Thymus (tissue), 11 donors: ENCODE measurements around the gene KCNK1. TPM values are rescaled to one million over a fixed set of nuclear protein-coding genes. Genes with fewer than 3 reads are reported as not detected.
"Not testable (repeated sequence)": the region's sequence is repeated elsewhere in the genome, so short reads cannot be mapped to it uniquely, and the experiment has no call there.

Experiments
- DNase-seq, 9 donors: peaks; one replicate each; pipeline ENCODE4 v3.0.0-alpha.2; 2013; ENCODE audit warnings: low spot score in 9 of 9, low read depth in 6 of 9, missing footprints in 1 of 9
- H3K27ac ChIP-seq, 2 donors: one replicate each; pipeline ENCODE4 v1.5.1; 2013; ENCODE audit warnings: control low read depth in 1 of 2, low read depth in 1 of 2, low read length in 1 of 2, mild to moderate bottlenecking in 1 of 2, moderate library complexity in 1 of 2
- H3K27me3 ChIP-seq, 2 donors: one replicate each; pipeline ENCODE4 v1.5.1; 2013; ENCODE audit warnings: low read length in 1 of 2; ENCODE audit not compliant: control insufficient read depth in 2 of 2, insufficient read depth in 1 of 2
- H3K36me3 ChIP-seq, 2 donors: one replicate each; pipeline ENCODE4 v1.5.1; 2013; ENCODE audit warnings: low read length in 1 of 2, mild to moderate bottlenecking in 1 of 2, moderate library complexity in 1 of 2; ENCODE audit not compliant: control insufficient read depth in 2 of 2, insufficient read depth in 2 of 2
- H3K4me1 ChIP-seq, 2 donors: one replicate each; pipeline ENCODE4 v1.5.1; 2013; ENCODE audit warnings: low read length in 2 of 2; ENCODE audit not compliant: control insufficient read depth in 2 of 2, insufficient read depth in 2 of 2
- H3K4me3 ChIP-seq, 2 donors: one replicate each; pipeline ENCODE4 v1.5.1; 2013; ENCODE audit warnings: low read length in 2 of 2, control low read depth in 1 of 2, mild to moderate bottlenecking in 1 of 2
- H3K9me3 ChIP-seq, 2 donors: one replicate each; pipeline ENCODE4 v1.5.1; 2013; ENCODE audit warnings: low read length in 1 of 2, mild to moderate bottlenecking in 1 of 2; ENCODE audit not compliant: control insufficient read depth in 2 of 2, insufficient read depth in 1 of 2
- WGBS: extraction: QIAGEN DNeasy Blood & Tissue Kit; methylation state at CpG from one replicate; pipeline ENCODE4 v1.1.7; 2013; 5-methylcytosine and 5-hydroxymethylcytosine counted together
- polyA plus RNA-seq: library from polyadenylated mRNA; stranded (reverse); fragments of 200-250 nt; gene quantifications from one replicate; pipeline ENCODE4 v1.2.3, GENCODE V29; 2013
- total RNA-seq: library from RNA; stranded (reverse); fragments of 120-200 nt; gene quantifications from one replicate; pipeline ENCODE4 v1.2.4, GENCODE V29; 2013
- donor health status: healthy.

KCNK1 gene
- total and polyA plus RNA-seq, 2 donors = 0.66 to 6.3 TPM

DNA sequence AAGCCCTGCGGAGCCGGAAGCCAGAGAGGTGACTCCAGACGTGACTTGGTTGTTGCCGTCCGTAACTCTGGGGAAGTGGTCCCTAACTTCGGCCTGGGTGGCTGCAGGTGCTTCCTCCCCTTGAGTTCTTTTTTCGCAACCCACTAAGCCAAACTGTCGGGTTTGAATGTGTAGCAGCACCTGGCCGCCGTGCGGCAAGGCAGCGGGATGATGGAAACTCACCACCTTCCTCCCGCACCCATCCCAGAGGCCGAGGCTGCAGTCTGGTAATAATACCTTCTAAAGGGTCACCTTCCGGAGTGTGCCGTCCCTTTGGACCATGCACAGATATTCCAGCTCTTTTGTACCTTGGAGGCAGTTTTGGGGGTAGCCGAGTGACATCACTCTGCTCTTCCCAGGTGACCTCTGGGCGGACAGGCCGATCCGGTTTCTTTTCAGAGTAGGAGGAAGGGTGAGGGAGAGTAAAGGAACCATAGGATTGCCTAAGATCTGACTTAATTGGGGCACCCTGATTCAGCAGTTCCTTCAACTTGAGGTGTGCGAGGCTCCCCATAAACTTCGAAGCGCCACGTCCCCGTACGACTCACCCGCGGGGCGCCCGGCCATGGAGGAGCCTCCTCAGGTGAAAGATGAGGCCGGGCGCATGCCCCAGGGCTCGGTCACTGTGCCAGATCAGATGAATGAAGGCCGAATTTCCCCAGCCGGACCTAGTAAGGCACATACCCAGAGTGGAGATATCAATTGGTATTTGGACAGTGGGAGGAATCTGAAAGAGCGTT is 1.0 kb downstream of the KCNK1 start:
- Histone ChIP-seq H3K27me3 (peaks cover 32 to 57% of the 10 kb centered on the region in 2 donors), H3K36me3 (no peaks in the 10 kb centered on the region), H3K27ac (no peak overlapping the region), H3K9me3 (no peaks in the 10 kb centered on the region), H3K4me1 (peaks cover 0 to 4% of the 10 kb centered on the region in 2 donors), H3K4me3 (peak overlapping the region in 1 of 2 donors; percentile 20)
- DNase-seq = peak in 1 of 9 donors; percentile 28
- WGBS = 16% methylated on average over 36 of the region's 36 CpGs

DNA sequence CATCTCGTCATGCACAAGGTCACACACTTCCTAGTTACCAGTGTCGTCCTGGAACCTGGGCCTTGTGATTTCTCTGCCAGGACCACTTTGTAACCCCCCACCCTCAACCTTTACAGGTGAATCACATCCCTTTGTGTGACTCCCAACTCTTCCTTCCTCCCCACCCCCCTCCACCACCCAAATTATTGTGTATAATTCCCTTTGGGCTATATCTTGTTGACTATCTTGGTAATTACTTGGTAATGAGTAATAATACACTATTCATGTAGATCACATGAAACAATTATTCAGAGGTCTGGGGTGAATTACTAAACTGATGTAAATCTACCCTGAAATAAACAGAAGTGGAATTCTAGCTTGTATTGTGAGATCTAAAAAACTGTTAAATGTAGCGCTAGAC is 1.7 kb downstream of the KCNK1 start:
- no peak for DNase-seq
- no peak overlapping the region for H3K27ac ChIP-seq
- no peak overlapping the region for H3K4me3 ChIP-seq
- peaks cover 0 to 4% of the 10 kb centered on the region in 2 donors for H3K4me1 ChIP-seq
- H3K9me3 ChIP-seq = no peaks in the 10 kb centered on the region
- 89% methylated on average over 3 of the region's 3 CpGs for WGBS
- H3K27me3 ChIP-seq = peaks cover 32 to 57% of the 10 kb centered on the region in 2 donors
- no peaks in the 10 kb centered on the region for H3K36me3 ChIP-seq

DNA sequence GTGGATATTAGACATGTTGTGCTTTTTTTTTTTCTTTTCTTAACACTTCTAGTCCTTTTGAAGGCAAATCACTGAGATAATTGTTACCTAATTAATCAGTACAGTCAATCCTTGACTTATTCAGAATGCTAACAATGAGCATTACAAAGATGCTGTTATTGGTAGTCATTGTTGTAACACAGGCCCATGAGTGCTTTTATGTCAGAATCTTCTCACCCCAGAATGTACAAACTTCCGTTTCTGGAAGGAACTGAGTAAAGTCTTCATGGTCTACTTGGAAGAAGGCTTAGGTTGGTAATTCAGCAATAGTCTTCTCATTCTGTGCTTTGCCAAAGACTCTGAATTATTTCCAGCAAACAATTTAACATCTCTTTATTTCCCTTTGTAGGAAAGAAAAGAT is 3.1 kb downstream of the KCNK1 start:
- H3K4me3 ChIP-seq = no peak overlapping the region

DNA sequence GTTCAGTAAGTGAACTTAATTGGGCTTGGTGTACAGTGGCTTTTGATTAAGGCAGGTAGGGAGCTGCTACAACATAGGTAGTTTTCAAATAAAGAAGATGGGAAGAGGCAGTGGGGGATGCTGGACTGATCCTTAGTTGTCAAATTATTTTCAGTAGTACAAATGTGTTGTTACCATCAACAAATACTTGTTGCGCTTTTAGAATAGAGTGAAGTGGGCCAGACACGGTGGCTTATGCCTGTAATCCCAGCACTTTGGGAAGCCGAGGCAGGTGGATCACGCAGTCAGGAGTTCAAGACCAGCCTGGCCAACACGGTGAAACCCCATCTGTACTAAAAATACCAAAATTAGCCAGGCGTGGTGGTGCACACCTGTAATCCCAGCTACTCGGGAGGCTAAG is 5.5 kb downstream of the KCNK1 start:
- not testable (repeated sequence) for H3K36me3 ChIP-seq, H3K4me3 ChIP-seq, H3K27ac ChIP-seq, H3K9me3 ChIP-seq, H3K4me1 ChIP-seq, DNase-seq
- peaks cover 15 to 25% of the 10 kb centered on the region in 2 donors for H3K27me3 ChIP-seq
- WGBS = 96% methylated on average over 7 of the region's 7 CpGs

More for the DNA sequence above, 3.1 kb downstream of the KCNK1 start:
- 93% methylated on average over 1 of the region's 1 CpG for WGBS
- Histone ChIP-seq H3K27me3 (peaks cover 32 to 45% of the 10 kb centered on the region in 2 donors), H3K27ac (no peak overlapping the region), H3K4me1 (peaks cover 0 to 4% of the 10 kb centered on the region in 2 donors), H3K36me3 (no peaks in the 10 kb centered on the region), H3K9me3 (no peaks in the 10 kb centered on the region)
- DNase-seq = no peak

DNA sequence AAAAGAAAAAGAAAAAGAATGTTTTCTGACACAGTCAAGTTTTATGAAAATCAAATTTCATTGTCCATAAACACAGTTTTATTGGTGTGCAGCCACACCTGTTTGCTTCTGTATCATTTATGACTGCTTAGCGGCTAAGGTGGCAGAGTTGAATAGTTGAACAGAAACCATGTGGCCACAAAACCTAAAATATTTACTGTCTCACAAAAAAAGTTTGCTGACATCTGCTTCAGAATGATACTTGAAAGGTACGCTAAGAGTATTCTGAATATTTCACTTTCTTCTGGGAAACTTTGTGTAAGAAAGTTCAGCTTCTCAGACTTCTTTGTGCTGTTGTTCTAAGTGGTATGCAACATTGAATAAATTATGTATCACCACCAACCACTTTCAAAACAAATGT is 6.2 kb downstream of the KCNK1 start:
- no peaks in the 10 kb centered on the region for H3K4me1 ChIP-seq
- no peak overlapping the region for H3K27ac ChIP-seq
- 95% methylated on average over 2 of the region's 2 CpGs for WGBS
- no peak overlapping the region for H3K4me3 ChIP-seq
- H3K9me3 ChIP-seq = no peaks in the 10 kb centered on the region
- DNase-seq = no peak
- H3K27me3 ChIP-seq = peaks cover 9 to 18% of the 10 kb centered on the region in 2 donors
- H3K36me3 ChIP-seq = no peaks in the 10 kb centered on the region

DNA sequence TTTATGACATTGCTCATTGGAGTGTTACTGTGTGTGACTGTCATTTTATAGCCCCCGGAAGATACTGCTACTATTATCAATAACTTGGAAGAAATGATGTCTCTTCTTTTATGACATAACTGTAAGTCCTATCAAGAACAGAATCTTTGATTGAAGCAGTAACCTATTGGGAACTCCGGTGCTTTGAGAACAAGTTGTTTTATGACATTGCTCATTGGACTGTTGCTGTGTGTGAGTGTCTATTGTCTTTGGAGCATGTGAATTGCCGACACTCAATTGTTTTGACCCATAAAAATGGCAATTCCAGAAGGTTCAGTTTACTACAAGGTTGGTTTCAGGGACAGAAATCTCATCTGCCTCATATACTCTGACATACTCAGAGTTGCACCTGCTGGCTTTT is 8.0 kb downstream of the KCNK1 start:
- H3K4me3 ChIP-seq = no peak overlapping the region
- no peaks in the 10 kb centered on the region for H3K4me1 ChIP-seq
- DNase-seq = no peak
- H3K9me3 ChIP-seq = no peaks in the 10 kb centered on the region
- H3K27me3 ChIP-seq = peaks cover 0 to 7% of the 10 kb centered on the region in 2 donors
- H3K36me3 ChIP-seq = no peaks in the 10 kb centered on the region
- no peak overlapping the region for H3K27ac ChIP-seq
- 96% methylated on average over 3 of the region's 3 CpGs for WGBS

DNA sequence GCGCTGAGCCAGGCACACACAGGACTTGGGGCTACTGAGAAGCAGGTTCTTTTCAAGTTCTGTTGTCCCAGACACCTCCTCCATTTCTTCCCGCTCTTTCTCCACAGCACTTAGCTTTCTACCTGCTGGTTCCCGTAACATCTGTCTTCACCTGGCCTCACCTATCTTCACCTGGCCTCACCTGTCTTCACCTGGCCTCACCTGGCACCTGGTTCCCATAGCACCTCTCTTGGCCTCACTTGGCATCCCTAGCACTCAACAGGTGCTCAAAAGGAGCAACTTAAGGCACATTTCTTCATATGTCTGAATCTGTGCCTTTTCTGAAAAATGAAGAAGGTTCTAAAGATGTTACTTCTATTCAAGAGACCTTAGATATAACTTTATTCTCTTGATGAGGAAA is 10.4 kb downstream of the KCNK1 start:
- no peaks in the 10 kb centered on the region for H3K4me1 ChIP-seq
- H3K27me3 ChIP-seq = no peaks in the 10 kb centered on the region
- DNase-seq = no peak
- no peak overlapping the region for H3K27ac ChIP-seq
- H3K4me3 ChIP-seq = no peak overlapping the region
- over 99% methylated on average over 3 of the region's 3 CpGs for WGBS
- no peaks in the 10 kb centered on the region for H3K9me3 ChIP-seq
- H3K36me3 ChIP-seq = no peaks in the 10 kb centered on the region

DNA sequence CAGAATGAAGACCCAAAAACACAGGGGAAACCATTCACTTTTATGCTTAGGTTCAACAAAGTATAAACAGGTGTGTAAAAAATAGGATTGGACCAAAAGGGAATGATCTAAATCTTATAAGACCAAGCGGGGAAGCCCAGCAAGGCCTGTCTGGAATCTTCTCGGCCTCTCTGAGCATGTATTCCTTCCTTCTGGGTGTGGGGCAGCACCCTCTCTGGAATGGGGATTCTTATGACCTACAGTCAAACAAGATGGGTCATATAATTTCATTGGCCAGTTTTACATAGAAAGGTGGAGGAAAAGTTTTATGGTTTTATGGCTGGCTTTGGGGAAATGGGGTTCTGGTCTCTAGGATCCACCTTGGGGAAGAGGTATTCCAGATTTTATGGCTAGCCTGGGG is 11.2 kb downstream of the KCNK1 start:
- 96% methylated on average over 2 of the region's 2 CpGs for WGBS
- no peaks in the 10 kb centered on the region for H3K4me1 ChIP-seq

DNA sequence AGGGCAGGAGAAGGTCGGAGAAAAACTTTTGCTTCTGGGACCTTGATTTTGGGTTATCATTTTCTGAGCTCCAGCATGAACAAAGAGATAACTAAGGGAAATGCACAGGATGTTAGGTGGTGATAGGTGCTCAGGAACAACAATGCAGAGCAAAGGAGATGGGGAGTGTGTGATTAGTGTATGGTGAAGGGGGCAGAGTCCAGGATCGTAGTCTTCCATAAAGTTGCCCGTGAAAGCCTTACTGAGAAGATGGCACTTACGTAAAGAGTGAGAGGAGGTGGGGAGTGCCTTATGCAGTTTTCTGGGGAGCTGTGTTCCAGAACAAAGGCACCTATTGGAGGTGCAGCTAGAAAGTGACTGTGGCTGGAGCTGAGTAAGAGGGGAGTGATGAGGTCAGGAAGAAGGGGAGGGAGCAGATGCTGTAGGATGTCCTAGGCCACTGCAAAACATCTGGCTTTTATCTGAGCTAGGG is 11.6 kb downstream of the KCNK1 start:
- no peak overlapping the region for H3K27ac ChIP-seq
- WGBS = 94% methylated on average over 4 of the region's 4 CpGs
- no peak overlapping the region for H3K4me3 ChIP-seq
- H3K27me3 ChIP-seq = no peaks in the 10 kb centered on the region
- no peak for DNase-seq
- no peaks in the 10 kb centered on the region for H3K4me1 ChIP-seq
- H3K36me3 ChIP-seq = no peaks in the 10 kb centered on the region
- H3K9me3 ChIP-seq = no peaks in the 10 kb centered on the region

More for the DNA sequence above, 11.2 kb downstream of the KCNK1 start:
- no peaks in the 10 kb centered on the region for H3K36me3 ChIP-seq
- no peak overlapping the region for H3K4me3 ChIP-seq
- H3K27me3 ChIP-seq = no peaks in the 10 kb centered on the region
- no peak for DNase-seq
- H3K27ac ChIP-seq = no peak overlapping the region
- H3K9me3 ChIP-seq = no peaks in the 10 kb centered on the region
